Measurements from ENCODE around the gene SLC38A11. TPM values are rescaled to one million over a fixed set of nuclear protein-coding genes. Genes with fewer than 3 reads are reported as not detected.

Gene SLC38A11
- polyA plus RNA-seq, 1 donor (not counting 4 experiments of a cell fraction or from before 2014, with no cell fraction given), result not detected

GRCh38 chr2:164873210-164873908 is 82.0 kb downstream of the SLC38A11 start:
- Histone ChIP-seq H3K36me3 (ENCODE audit: control insufficient read depth in 2 of 2, extremely low read depth in 1 of 2, insufficient read depth in 2 of 2, low read length in 2 of 2) (no peaks in the 10 kb centered on the region), H3K4me2 (ENCODE audit: control insufficient read depth, extremely low read depth, insufficient read depth, low read depth, low read length) (peak overlapping the region; percentile 70), H3K9me3 (ENCODE audit: control insufficient read depth, low read depth, low read length) (no peaks in the 10 kb centered on the region), H3K27ac (ENCODE audit: control insufficient read depth, insufficient read depth, low read length) (peak overlapping the region; percentile 14), H3K9ac (ENCODE audit: control insufficient read depth, extremely low read depth, insufficient read depth, low read length) (no peak overlapping the region), H3K27me3 (ENCODE audit: control insufficient read depth, extremely low read depth, insufficient read depth, low read length) (no peaks in the 10 kb centered on the region), H2AFZ (ENCODE audit: control insufficient read depth, low read length) (peak overlapping the region; percentile 78), H3K4me1 (ENCODE audit: control insufficient read depth, extremely low read depth, insufficient read depth, low read length) (peaks cover 10% of the 10 kb centered on the region), H3K4me3 (ENCODE audit: control insufficient read depth in 2 of 3, extremely low read depth in 1 of 3, insufficient read depth in 2 of 3, low read depth in 1 of 3, low read length in 3 of 3) (no peak overlapping the region), H3K79me2 (ENCODE audit: control insufficient read depth, insufficient read depth, low read length) (no peaks in the 10 kb centered on the region), H4K20me1 (ENCODE audit: control insufficient read depth, extremely low read depth, insufficient read depth, low read length) (no peaks in the 10 kb centered on the region), H3K9me1 (ENCODE audit: control insufficient read depth, extremely low read depth, insufficient read depth, low read length) (no peaks in the 10 kb centered on the region)
- dilution Hi-C loops (cut with MboI; ENCODE audit: extremely low pct_ligation_motif_present, low sequenced_read_pairs), result no loop called here
- FAIRE-seq (peak; percentile 70), DNase-seq (ENCODE audit: low read depth, low spot score) (no peak)
- TF ChIP-seq EZH2 (IDR thresholded peaks at IDR 0.05; ENCODE audit: low read length), result no peak
- TF ChIP-seq CTCF (optimal IDR thresholded peaks at IDR 0.05 in 1 of 3, IDR thresholded peaks at IDR 0.05 in 1 of 3, conservative IDR thresholded peaks at IDR 0.05 in 1 of 3; ENCODE audit: extremely low read depth in 1 of 3, insufficient read depth in 2 of 3, low read length in 3 of 3), result no peak

DNA sequence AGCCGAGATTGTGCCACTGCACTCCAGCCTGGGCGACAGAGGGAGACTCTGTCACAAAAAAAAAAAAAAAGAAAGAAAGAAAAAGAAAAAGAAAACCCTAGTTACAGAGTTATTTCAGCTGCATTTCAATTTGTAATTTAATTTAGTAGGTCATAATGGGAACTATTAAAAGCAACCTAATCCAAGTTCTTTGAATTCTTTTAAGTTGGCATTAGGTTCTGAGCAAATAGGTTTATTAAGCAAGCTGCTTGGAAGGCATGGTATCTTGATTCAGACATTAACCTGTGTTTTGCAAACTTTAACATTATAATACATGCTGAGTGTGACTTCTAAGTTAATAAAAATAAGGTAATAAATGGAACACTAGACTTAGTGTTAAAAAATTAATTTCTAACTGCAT is 83.9 kb downstream of the SLC38A11 start:
- no peak overlapping the region for H2AFZ ChIP-seq (ENCODE audit: control insufficient read depth, low read length)
- no peaks in the 10 kb centered on the region for H3K79me2 ChIP-seq (ENCODE audit: control insufficient read depth, insufficient read depth, low read length)
- no peaks in the 10 kb centered on the region for H3K36me3 ChIP-seq (ENCODE audit: control insufficient read depth in 2 of 2, extremely low read depth in 1 of 2, insufficient read depth in 2 of 2, low read length in 2 of 2)
- H3K4me2 ChIP-seq (ENCODE audit: control insufficient read depth, extremely low read depth, insufficient read depth, low read depth, low read length), result no peak overlapping the region
- H3K4me1 ChIP-seq (ENCODE audit: control insufficient read depth, extremely low read depth, insufficient read depth, low read length), result peaks cover 15% of the 10 kb centered on the region
- no peak for FAIRE-seq
- H3K9ac ChIP-seq (ENCODE audit: control insufficient read depth, extremely low read depth, insufficient read depth, low read length), result no peak overlapping the region
- DNase-seq (ENCODE audit: low read depth, low spot score), result no peak
- H4K20me1 ChIP-seq (ENCODE audit: control insufficient read depth, extremely low read depth, insufficient read depth, low read length), result no peaks in the 10 kb centered on the region
- TF ChIP-seq EZH2 (IDR thresholded peaks at IDR 0.05; ENCODE audit: low read length) (no peak), CTCF (optimal IDR thresholded peaks at IDR 0.05 in 1 of 3, IDR thresholded peaks at IDR 0.05 in 1 of 3, conservative IDR thresholded peaks at IDR 0.05 in 1 of 3; ENCODE audit: extremely low read depth in 1 of 3, insufficient read depth in 2 of 3, low read length in 3 of 3) (no peak)
- H3K9me3 ChIP-seq (ENCODE audit: control insufficient read depth, low read depth, low read length), result no peaks in the 10 kb centered on the region
- H3K27me3 ChIP-seq (ENCODE audit: control insufficient read depth, extremely low read depth, insufficient read depth, low read length), result no peaks in the 10 kb centered on the region
- dilution Hi-C loops (cut with MboI; ENCODE audit: extremely low pct_ligation_motif_present, low sequenced_read_pairs), result no loop called here
- H3K4me3 ChIP-seq (ENCODE audit: control insufficient read depth in 2 of 3, extremely low read depth in 1 of 3, insufficient read depth in 2 of 3, low read depth in 1 of 3, low read length in 3 of 3), result no peak overlapping the region
- no peaks in the 10 kb centered on the region for H3K9me1 ChIP-seq (ENCODE audit: control insufficient read depth, extremely low read depth, insufficient read depth, low read length)
- H3K27ac ChIP-seq (ENCODE audit: control insufficient read depth, insufficient read depth, low read length), result no peak overlapping the region

Data from keratinocyte (primary cell).